Keratinocyte (primary cell): ENCODE measurements around the gene PARD3. TPM values are rescaled to one million over a fixed set of nuclear protein-coding genes. Genes with fewer than 3 reads are reported as not detected.

Experiments
- DNase-seq: peaks from one replicate; pipeline ENCODE4 v3.0.0-alpha.2; 2011; ENCODE audit warnings: low read depth, missing footprints, low spot score
- FAIRE-seq: peaks from 2 replicates; lab custom pipeline; 2011; peaks lifted over from hg19 to GRCh38; lab: Jason Lieb, UNC
- H2AFZ ChIP-seq: 2 replicates; pipeline ENCODE4 v1.6.0; 2012; ENCODE audit warnings: low read length, control low read depth, inconsistent platforms; ENCODE audit not compliant: control insufficient read depth
- H3K27ac ChIP-seq: 2 replicates; pipeline ENCODE4 v1.5.1; 2011; ENCODE audit warnings: low read length; ENCODE audit not compliant: control insufficient read depth, insufficient read depth
- H3K27me3 ChIP-seq: 3 replicates; pipeline ENCODE4 v1.6.0; 2011; ENCODE audit warnings: low read length; ENCODE audit not compliant: control insufficient read depth, insufficient read depth; ENCODE audit errors: extremely low read depth
- H3K36me3 ChIP-seq, 2 experiments: 2 replicates in 1 of 2; 3 replicates in 1 of 2; pipeline ENCODE4 v1.5.1; 2011; ENCODE audit warnings: low read length in 2 of 2, mild to moderate bottlenecking in 1 of 2; ENCODE audit not compliant: control insufficient read depth in 2 of 2, insufficient read depth in 2 of 2; ENCODE audit errors: extremely low read depth in 1 of 2
- H3K4me1 ChIP-seq: 3 replicates; pipeline ENCODE4 v1.5.1; 2011; ENCODE audit warnings: low read length; ENCODE audit not compliant: control insufficient read depth, insufficient read depth; ENCODE audit errors: extremely low read depth
- H3K4me2 ChIP-seq: 3 replicates; pipeline ENCODE4 v1.6.0; 2011; ENCODE audit warnings: low read depth, low read length; ENCODE audit not compliant: control insufficient read depth, insufficient read depth; ENCODE audit errors: extremely low read depth
- H3K4me3 ChIP-seq, 3 experiments: fragments of 200-600 bp in 1 of 3; sonication (generic) in 1 of 3; 2 replicates in 2 of 3; 3 replicates in 1 of 3; pipeline ENCODE4 v1.5.1; 2011 to 2016; ENCODE audit warnings: low read length in 3 of 3, mild to moderate bottlenecking in 3 of 3, control low read depth in 2 of 3, inconsistent platforms in 1 of 3, low read depth in 1 of 3, mixed read lengths in 1 of 3, mixed run types in 1 of 3, moderate library complexity in 1 of 3; ENCODE audit not compliant: control insufficient read depth in 2 of 3, insufficient read depth in 2 of 3; ENCODE audit errors: extremely low read depth in 1 of 3
- H3K79me2 ChIP-seq: 2 replicates; pipeline ENCODE4 v1.6.0; 2012; ENCODE audit warnings: low read length; ENCODE audit not compliant: control insufficient read depth, insufficient read depth
- H3K9ac ChIP-seq: 3 replicates; pipeline ENCODE4 v1.6.0; 2011; ENCODE audit warnings: low read length; ENCODE audit not compliant: control insufficient read depth, insufficient read depth; ENCODE audit errors: extremely low read depth
- H3K9me1 ChIP-seq: 3 replicates; pipeline ENCODE4 v1.6.0; 2011; ENCODE audit warnings: low read length; ENCODE audit not compliant: control insufficient read depth, insufficient read depth; ENCODE audit errors: extremely low read depth
- H3K9me3 ChIP-seq: 2 replicates; pipeline ENCODE4 v1.5.1; 2012; ENCODE audit warnings: low read depth, low read length; ENCODE audit not compliant: control insufficient read depth
- H4K20me1 ChIP-seq: 3 replicates; pipeline ENCODE4 v1.6.0; 2011; ENCODE audit warnings: low read length; ENCODE audit not compliant: control insufficient read depth, insufficient read depth; ENCODE audit errors: extremely low read depth
- CTCF ChIP-seq, 3 experiments: IDR thresholded peaks in 1 of 3; conservative IDR thresholded peaks in 1 of 3; optimal IDR thresholded peaks in 1 of 3; 2 replicates in 2 of 3; 3 replicates in 1 of 3; pipeline versions ENCODE3 to v1.5.1; 2011; ENCODE audit warnings: low read length in 3 of 3, mild to moderate bottlenecking in 3 of 3, moderate library complexity in 2 of 3, control low read depth in 1 of 3, inconsistent platforms in 1 of 3; ENCODE audit not compliant: insufficient read depth in 2 of 3; ENCODE audit errors: extremely low read depth in 1 of 3
- EZH2 ChIP-seq: IDR thresholded peaks from one replicate; pipeline ENCODE4 v1.6.1; 2012; ENCODE audit warnings: inconsistent platforms, mild to moderate bottlenecking, low read length, moderate library complexity
- dilution Hi-C: fragments of 300-500 bp; cut with MboI; formaldehyde crosslinking; loops from one replicate; pipeline ENCODE4 v1.7.0; 2020; ENCODE audit warnings: low sequenced_read_pairs; ENCODE audit not compliant: extremely low pct_ligation_motif_present
- polyA plus RNA-seq, 5 experiments: library from polyadenylated mRNA; depleted of rRNA in 3 of 5; stranded (reverse) in 3 of 5; stranded (forward) in 1 of 5; unstranded in 1 of 5; fragments of >200 nt; gene quantifications; 1 replicate in 1 of 5; 2 replicates in 3 of 5; 3 replicates in 1 of 5; pipeline versions ENCODE4 v1.2.1 to v1.2.3, GENCODE V29; 2011 to 2012; ENCODE audit warnings: missing spikeins in 2 of 5, low read depth in 1 of 5, low replicate concordance in 1 of 5

PARD3 gene
- polyA plus RNA-seq, 1 donor (not counting 4 experiments of a cell fraction or from before 2014, with no cell fraction given) = 46.4 TPM

- DNase-seq (no peak), FAIRE-seq (no peak)
- no peak overlapping the region for H2AFZ ChIP-seq
- TF ChIP-seq CTCF (optimal IDR thresholded peaks at IDR 0.05 in 1 of 3, IDR thresholded peaks at IDR 0.05 in 1 of 3, conservative IDR thresholded peaks at IDR 0.05 in 1 of 3; ENCODE audit: extremely low read depth in 1 of 3, insufficient read depth in 2 of 3, low read length in 3 of 3) (no peak), EZH2 (no peak)
- no peaks in the 10 kb centered on the region for H3K9me3 ChIP-seq
- H3K27ac ChIP-seq = no peak overlapping the region
- H3K4me3 ChIP-seq = no peak overlapping the region
- H3K9me1 ChIP-seq = no peaks in the 10 kb centered on the region
- no peaks in the 10 kb centered on the region for H3K36me3 ChIP-seq
- H3K4me1 ChIP-seq = peaks cover 7% of the 10 kb centered on the region
- no peak overlapping the region for H3K4me2 ChIP-seq
- H3K27me3 ChIP-seq = no peaks in the 10 kb centered on the region
- H4K20me1 ChIP-seq = no peaks in the 10 kb centered on the region
- no peaks in the 10 kb centered on the region for H3K79me2 ChIP-seq
- H3K9ac ChIP-seq = no peak overlapping the region
- dilution Hi-C loops = no loop called here
These were observed 688.5 kb downstream of the PARD3 start for GRCh38 chr10:34126371-34127151.

DNA sequence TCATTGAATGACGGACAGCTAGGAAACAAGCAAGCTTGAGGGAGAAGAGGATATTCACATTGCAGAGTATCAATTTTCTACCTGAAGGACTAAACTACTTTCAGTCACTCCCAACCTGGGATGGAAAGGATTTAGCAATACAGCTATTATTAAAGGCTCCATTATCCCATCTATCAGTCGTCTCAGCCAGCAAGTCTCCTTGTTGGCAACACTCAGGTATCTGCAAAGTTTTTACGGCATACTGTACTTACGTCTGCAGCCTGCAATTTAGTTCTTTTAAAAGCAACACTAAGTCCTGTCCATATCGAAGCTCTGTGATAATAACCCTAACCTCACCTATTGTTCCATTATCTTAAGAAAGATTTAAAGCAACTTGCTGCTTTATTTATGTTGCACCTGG is 689.4 kb downstream of the PARD3 start:
- Histone ChIP-seq H3K9me3 (no peaks in the 10 kb centered on the region), H3K4me3 (no peak overlapping the region), H3K27me3 (no peaks in the 10 kb centered on the region), H3K9ac (no peak overlapping the region), H2AFZ (no peak overlapping the region), H3K36me3 (no peaks in the 10 kb centered on the region), H3K4me2 (no peak overlapping the region), H3K27ac (no peak overlapping the region), H3K9me1 (no peaks in the 10 kb centered on the region), H3K4me1 (peaks cover 7% of the 10 kb centered on the region), H3K79me2 (no peaks in the 10 kb centered on the region), H4K20me1 (no peaks in the 10 kb centered on the region)
- no peak for FAIRE-seq
- no peak for DNase-seq
- TF ChIP-seq EZH2 (no peak), CTCF (optimal IDR thresholded peaks at IDR 0.05 in 1 of 3, IDR thresholded peaks at IDR 0.05 in 1 of 3, conservative IDR thresholded peaks at IDR 0.05 in 1 of 3; ENCODE audit: extremely low read depth in 1 of 3, insufficient read depth in 2 of 3, low read length in 3 of 3) (no peak)
- dilution Hi-C loops = no loop called here
